GM12878 (cell line): ENCODE measurements around the gene TEN1. TPM values are rescaled to one million over a fixed set of nuclear protein-coding genes. Genes with fewer than 3 reads are reported as not detected.

Experiments used
- ATAC-seq: fragments of 200-7000 bp; cut with Tn5 transposase; 3 replicates; pipeline ENCODE4 v1.9.1; 2020; ENCODE audit warnings: mild to moderate bottlenecking, moderate library complexity
- BruUV-seq: library from RNA; stranded (reverse); fragments of 400-500 nt; replicated peaks from 2 replicates; lab custom pipeline; 2021; lab: Mats Ljungman, UMichigan
- CTCF ChIA-PET: fragments of 300-600 bp; sonication (Branson Sonifier 250); formaldehyde crosslinking; extraction: SDS; loops from one replicate; lab custom pipeline; 2021; ENCODE audit warnings: inconsistent platforms; lab: Yijun Ruan, JAX
- POLR2A ChIA-PET: fragments of 350-600 bp; formaldehyde crosslinking; extraction: SDS; loops from one replicate; lab custom pipeline; 2021; ENCODE audit warnings: inconsistent platforms; lab: Charles Lee
- RAD21 ChIA-PET: fragments of 300-600 bp; sonication (Branson Sonifier 250); formaldehyde crosslinking; loops from one replicate; lab custom pipeline; 2023; ENCODE audit warnings: antibody characterized with exemption; ENCODE audit not compliant: unreplicated experiment; lab: Charles Lee
- SMC1A ChIA-PET: fragments of 300-600 bp; sonication (Branson Sonifier 250); formaldehyde crosslinking; loops from one replicate; lab custom pipeline; 2023; ENCODE audit not compliant: unreplicated experiment, uncharacterized antibody; lab: Charles Lee
- DNase-seq: peaks from one replicate; pipeline ENCODE4 v3.0.0-alpha.2; 2011; ENCODE audit warnings: low read depth, low spot score
- FAIRE-seq: peaks from 3 replicates; lab custom pipeline; 2011; peaks lifted over from hg19 to GRCh38; lab: Jason Lieb, UNC
- H2AFZ ChIP-seq: 2 replicates; pipeline ENCODE4 v1.6.0; 2011; ENCODE audit warnings: low read depth, low read length, control low read depth; ENCODE audit not compliant: control insufficient read depth
- H3K27ac ChIP-seq: 2 replicates; pipeline ENCODE4 v1.5.1; 2011; ENCODE audit warnings: control low read depth; ENCODE audit not compliant: control insufficient read depth, insufficient read depth
- H3K27me3 ChIP-seq, 2 experiments: replicated peaks in 1 of 2; 2 replicates each; pipeline versions ENCODE4 v1.6.0 to v1.6.1; 2011; ENCODE audit warnings: low read length in 1 of 2; ENCODE audit not compliant: control insufficient read depth in 2 of 2, insufficient read depth in 2 of 2
- H3K36me3 ChIP-seq, 2 experiments: 2 replicates each; pipeline ENCODE4 v1.5.1; 2011; ENCODE audit warnings: low read length in 1 of 2; ENCODE audit not compliant: control insufficient read depth in 2 of 2, insufficient read depth in 2 of 2
- H3K4me1 ChIP-seq: 2 replicates; pipeline ENCODE4 v1.6.1; 2011; ENCODE audit warnings: mild to moderate bottlenecking, low read length, moderate library complexity, mixed read lengths; ENCODE audit not compliant: control insufficient read depth, insufficient read depth
- H3K4me2 ChIP-seq: 2 replicates; pipeline ENCODE4 v1.6.0; 2011; ENCODE audit warnings: control low read depth; ENCODE audit not compliant: control insufficient read depth, insufficient read depth
- H3K4me3 ChIP-seq: fragments of 200-600 bp; sonication (generic); 2 replicates; pipeline ENCODE4 v1.5.1; 2016
- H3K79me2 ChIP-seq: 2 replicates; pipeline ENCODE4 v1.6.0; 2011; ENCODE audit warnings: low read length; ENCODE audit not compliant: control insufficient read depth, insufficient read depth
- H3K9ac ChIP-seq: 2 replicates; pipeline ENCODE4 v1.8.0; 2011; ENCODE audit warnings: low read length, control low read depth, mixed read lengths; ENCODE audit not compliant: control insufficient read depth, insufficient read depth
- H3K9me3 ChIP-seq: replicated peaks from 3 replicates; pipeline ENCODE4 v1.5.1; 2011; ENCODE audit warnings: mild to moderate bottlenecking, low read length; ENCODE audit not compliant: control insufficient read depth, insufficient read depth
- H4K20me1 ChIP-seq: 2 replicates; pipeline ENCODE4 v1.6.0; 2011; ENCODE audit not compliant: control insufficient read depth, insufficient read depth
- E4F1 ChIP-seq: fragments of 450-650 bp; IDR thresholded peaks from 2 replicates; pipeline ENCODE4 v1.6.1; 2018; ENCODE audit warnings: borderline replicate concordance, mild to moderate bottlenecking; ENCODE audit not compliant: partially characterized antibody
- NFIC ChIP-seq: IDR thresholded peaks from 2 replicates; pipeline ENCODE4 v1.6.1; 2012; ENCODE audit warnings: low read depth, mild to moderate bottlenecking, inconsistent platforms, low read length, moderate library complexity
- PAX8 ChIP-seq: fragments of 450-650 bp; IDR thresholded peaks from 2 replicates; pipeline ENCODE4 v1.6.1; 2017; ENCODE audit warnings: mild to moderate bottlenecking, moderate library complexity
- RFX5 ChIP-seq: IDR thresholded peaks from 2 replicates; pipeline ENCODE4 v1.6.1; 2011; ENCODE audit warnings: low read depth, low read length, improper control_type of control experiment
- SKIL ChIP-seq: fragments of 450-650 bp; IDR thresholded peaks from 2 replicates; pipeline ENCODE4 v1.6.1; 2017; ENCODE audit warnings: mild to moderate bottlenecking, low read depth, inconsistent platforms; ENCODE audit not compliant: poor library complexity, severe bottlenecking
- TAF1 ChIP-seq: IDR thresholded peaks from 2 replicates; pipeline ENCODE4 v1.6.1; 2011; ENCODE audit warnings: mild to moderate bottlenecking, low read depth, low read length, borderline replicate concordance
- TBL1XR1 ChIP-seq: IDR thresholded peaks from 2 replicates; pipeline ENCODE4 v1.6.1; 2012; ENCODE audit warnings: low read depth, low read length, improper control_type of control experiment
- WRNIP1 ChIP-seq: IDR thresholded peaks from 2 replicates; pipeline ENCODE4 v1.6.1; 2011; ENCODE audit warnings: low read depth, low read length, improper control_type of control experiment, borderline replicate concordance
- ZBTB11 ChIP-seq: fragments of 450-650 bp; formaldehyde crosslinking; IDR thresholded peaks from 2 replicates; pipeline ENCODE4 v1.5.0; 2022; ENCODE audit warnings: mild to moderate bottlenecking, missing genetic modification characterization
- ZBTB40 ChIP-seq: fragments of 450-650 bp; IDR thresholded peaks from 2 replicates; pipeline ENCODE4 v1.6.1; 2016; ENCODE audit warnings: mild to moderate bottlenecking, moderate library complexity, borderline replicate concordance
- WGBS: methylation state at CpG from one replicate; pipeline ENCODE4 v1.1.6; 2016; ENCODE audit warnings: low lambda C conversion rate; ENCODE audit not compliant: insufficient replicate concordance, insufficient coverage; ENCODE audit errors: missing lambda C conversion rate; 5-methylcytosine and 5-hydroxymethylcytosine counted together
- in situ Hi-C: fragments of 300-500 bp; cut with MboI; formaldehyde crosslinking; loops from 9 replicates; pipeline ENCODE4 v1.14.3; 2018; ENCODE audit warnings: mixed read lengths
- intact Hi-C: fragments of 100-400 bp; cut with micrococcal nuclease; formaldehyde crosslinking; loops from one replicate; pipeline ENCODE4 v1.14.2; 2022; ENCODE audit not compliant: unreplicated experiment
- polyA plus RNA-seq, 11 experiments: library from polyadenylated mRNA; depleted of rRNA in 4 of 11; unstranded in 6 of 11; stranded (reverse) in 5 of 11; fragments of >200 nt; fragmentation: Nextera tagmentation in 4 of 11; fragmentation: Illumina TruSeq in 1 of 11; extraction: Ambion mirVana in 4 of 11; extraction: Trizol in 1 of 11; gene quantifications; 1 replicate in 1 of 11; 2 replicates in 10 of 11; pipeline versions ENCODE4 v1.2.1 to v1.2.3, GENCODE V29; 2011 to 2016; ENCODE audit warnings: inconsistent platforms in 2 of 11, missing spikeins in 2 of 11, low read depth in 1 of 11
- total RNA-seq, 4 experiments: library from RNA; depleted of rRNA in 3 of 4; stranded (reverse); fragments of >200 nt in 3 of 4; fragmentation: Illumina TruSeq in 1 of 4; extraction: Trizol in 1 of 4; gene quantifications; 2 replicates each; pipeline versions ENCODE4 v1.2.1 to v1.2.3, GENCODE V29; 2013 to 2021

The TEN1 gene
- total and polyA plus RNA-seq, 10 of the 15 experiments (the other 5 are each of a cell fraction or from before 2014, with no cell fraction given): 1.1 to 33.1 (median 17.4) TPM

GRCh38 chr17:76013377-76013932 lies 34.4 kb downstream of the TEN1 start:
- CTCF ChIA-PET: interaction anchor here (0.7 to 6.1 kb wide), 37 partner anchors 13 to 384 kb away, joined by 3 to 70 read pairs (median 5); partner anchors contain the start of genes CDK3, EXOC7, MRPL38 and SRP68
- no peaks in the 10 kb centered on the region for H3K36me3 ChIP-seq
- no peaks in the 10 kb centered on the region for H3K4me1 ChIP-seq
- H3K4me2 ChIP-seq: no peak overlapping the region
- POLR2A ChIA-PET: no interaction called here
- no peak overlapping the region for H2AFZ ChIP-seq
- H3K79me2 ChIP-seq: no peaks in the 10 kb centered on the region
- DNase-seq (no peak), FAIRE-seq (no peak), ATAC-seq (no peak)
- in situ Hi-C loops: loop anchor here (5.0 kb wide), 1 partner anchor 279 kb away; no protein-coding TSS in a partner anchor
- no peak overlapping the region for H3K4me3 ChIP-seq
- H3K9ac ChIP-seq: no peak overlapping the region
- RAD21 ChIA-PET: interaction anchor here (0.5 to 2.7 kb wide), 8 partner anchors 90 to 286 kb away, joined by 3 to 18 read pairs (median 4); no protein-coding TSS in a partner anchor
- no peaks in the 10 kb centered on the region for H3K9me3 ChIP-seq
- no peak overlapping the region for H3K27ac ChIP-seq
- WGBS: 36% methylated on average over 15 of the region's 15 CpGs
- no TSS peak for BruUV-seq
- SMC1A ChIA-PET: interaction anchor here (1.0 to 2.0 kb wide), 9 partner anchors 93 to 384 kb away, joined by 3 to 8 read pairs (median 4); partner anchors contain the start of gene MRPL38
- intact Hi-C loops: no loop called here
- H4K20me1 ChIP-seq: no peaks in the 10 kb centered on the region
- H3K27me3 ChIP-seq: no peaks in the 10 kb centered on the region
- no peak for TF ChIP-seq NFIC
- TF ChIP-seq RFX5: no peak
- no peak for TF ChIP-seq WRNIP1
- no peak for TF ChIP-seq TBL1XR1
- TF ChIP-seq ZBTB40: no peak
- TF ChIP-seq ZBTB11 (CRISPR knock-in tag): no peak
- no peak for TF ChIP-seq PAX8
- TF ChIP-seq E4F1: no peak
- TF ChIP-seq SKIL: no peak
- TF ChIP-seq TAF1: no peak
